Central memory CD8-positive, alpha-beta T cell (primary cell): ENCODE measurements around the gene ADGB.
A peak's percentile ranks its signal among the peaks of the same experiment; 100 is the strongest.

Experiments used
- ATAC-seq: fragments of 150-1000 bp; cut with Tn5 transposase; replicated peaks from 2 replicates; pipeline ENCODE4 v1.10.0; 2022; ENCODE audit warnings: mild to moderate bottlenecking, moderate FRiP score, moderate number of reproducible peaks; ENCODE audit not compliant: poor library complexity, severe bottlenecking; ENCODE audit errors: extremely low read depth
- DNase-seq, 2 donors: peaks; one replicate each; pipeline ENCODE4 v3.0.0; 2021; ENCODE audit warnings: low spot score in 2 of 2
- H3K27ac Mint-ChIP-seq: one replicate; pipeline ENCODE4 v1.8.0; 2022; ENCODE audit warnings: low read depth, mild to moderate bottlenecking, moderate library complexity, mixed read lengths
- H3K27me3 Mint-ChIP-seq: one replicate; pipeline ENCODE4 v1.8.0; 2022; ENCODE audit warnings: mixed read lengths
- H3K36me3 Mint-ChIP-seq: one replicate; pipeline ENCODE4 v1.8.0; 2022; ENCODE audit warnings: mild to moderate bottlenecking, moderate library complexity, mixed read lengths; ENCODE audit not compliant: insufficient read depth
- H3K4me1 Mint-ChIP-seq: one replicate; pipeline ENCODE4 v1.8.0; 2022; ENCODE audit warnings: mixed read lengths
- H3K4me3 Mint-ChIP-seq: one replicate; pipeline ENCODE4 v1.8.0; 2022; ENCODE audit warnings: mild to moderate bottlenecking, moderate library complexity, mixed read lengths
- H3K9me3 Mint-ChIP-seq: one replicate; pipeline ENCODE4 v1.8.0; 2022; ENCODE audit warnings: mixed read lengths

Gene ADGB

DNA sequence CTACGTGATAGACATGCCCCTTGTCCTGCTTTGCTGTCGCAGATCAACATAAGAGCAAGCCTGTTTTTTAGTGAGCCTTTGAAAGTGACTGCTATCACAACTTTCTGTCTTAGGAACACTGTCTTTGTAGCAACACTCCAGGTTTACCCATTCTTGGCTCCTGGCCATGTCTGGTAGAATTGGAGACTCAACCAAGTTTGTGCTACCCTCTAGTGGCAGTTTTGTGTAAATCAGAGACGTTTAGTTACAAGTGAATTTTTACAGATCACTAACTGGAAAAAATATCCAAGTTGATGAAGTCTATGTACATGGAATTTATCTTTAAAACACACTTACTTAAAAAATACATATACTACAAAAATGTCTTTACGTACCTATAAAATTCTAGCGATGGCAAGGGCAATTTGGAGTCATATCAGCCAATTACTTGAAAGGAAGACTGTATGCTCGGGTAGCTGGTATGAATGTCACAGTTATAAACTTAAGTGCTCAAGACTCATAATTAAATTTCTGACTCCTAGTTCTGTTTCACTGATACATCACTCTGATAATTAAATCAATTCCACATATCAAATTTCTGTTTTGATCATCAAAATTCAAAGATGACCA lies 101.4 kb downstream of the ADGB start:
- H3K27ac Mint-ChIP-seq: no peak overlapping the region
- no peak for DNase-seq
- ATAC-seq: no peak
- no peaks in the 10 kb centered on the region for H3K4me1 Mint-ChIP-seq
- no peak overlapping the region for H3K4me3 Mint-ChIP-seq
- H3K36me3 Mint-ChIP-seq: no peaks in the 10 kb centered on the region
- H3K9me3 Mint-ChIP-seq: peaks cover 6% of the 10 kb centered on the region
- H3K27me3 Mint-ChIP-seq: no peaks in the 10 kb centered on the region

DNA sequence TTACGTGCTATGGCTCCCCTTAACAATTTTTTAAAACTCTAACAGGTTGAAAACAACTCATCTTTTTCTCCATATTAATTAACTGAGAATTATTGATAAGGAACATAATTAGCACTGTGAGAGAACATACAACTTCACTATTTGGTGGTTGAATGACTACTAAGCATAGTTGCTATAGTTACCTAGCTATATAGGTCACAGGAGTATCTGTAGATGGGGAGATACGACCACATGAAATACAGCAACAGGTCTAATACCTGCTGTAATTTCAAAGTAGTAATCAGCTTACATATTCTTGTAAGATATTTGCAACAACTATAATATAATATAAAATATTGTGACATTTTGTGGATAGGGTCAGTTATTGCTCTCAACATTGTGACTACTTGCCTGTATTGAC lies 102.9 kb downstream of the ADGB start:
- no peak overlapping the region for H3K27ac Mint-ChIP-seq
- no peak overlapping the region for H3K4me3 Mint-ChIP-seq
- H3K36me3 Mint-ChIP-seq: no peaks in the 10 kb centered on the region
- no peak for ATAC-seq
- no peaks in the 10 kb centered on the region for H3K27me3 Mint-ChIP-seq
- H3K4me1 Mint-ChIP-seq: no peaks in the 10 kb centered on the region
- peaks cover 5% of the 10 kb centered on the region for H3K9me3 Mint-ChIP-seq
- DNase-seq: no peak

DNA sequence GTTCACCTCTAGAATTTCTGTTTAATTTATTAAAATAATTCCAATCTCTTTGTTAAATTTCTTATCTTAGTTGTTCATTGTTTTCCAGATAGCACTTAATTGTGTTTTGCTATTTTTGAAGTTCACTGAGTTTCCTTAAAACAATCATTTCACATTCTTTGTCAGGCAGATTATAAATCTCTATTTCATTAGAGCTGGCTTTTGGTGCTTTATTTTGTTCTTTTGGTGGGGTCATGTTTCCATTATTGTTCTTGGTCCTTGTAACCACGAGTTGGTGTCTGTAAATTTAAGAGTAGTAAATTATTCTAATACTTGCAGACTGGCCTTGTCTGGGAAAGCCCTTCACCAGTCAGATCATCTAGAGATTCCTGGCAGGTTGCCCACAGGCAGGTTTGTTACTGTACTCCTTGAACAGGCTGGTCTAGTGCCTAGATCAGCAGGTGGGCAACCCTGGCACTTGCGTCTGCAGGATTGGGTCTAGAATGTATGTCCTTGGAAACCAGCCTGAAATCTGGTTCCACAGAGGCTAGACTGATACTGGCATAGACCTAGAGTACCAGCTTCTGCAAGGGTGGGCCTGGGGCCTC lies 110.4 kb downstream of the ADGB start:
- H3K4me1 Mint-ChIP-seq: no peaks in the 10 kb centered on the region
- ATAC-seq (no peak), DNase-seq (no peak)
- H3K27me3 Mint-ChIP-seq: no peaks in the 10 kb centered on the region
- H3K36me3 Mint-ChIP-seq: no peaks in the 10 kb centered on the region
- no peak overlapping the region for H3K4me3 Mint-ChIP-seq
- H3K9me3 Mint-ChIP-seq: no peaks in the 10 kb centered on the region
- H3K27ac Mint-ChIP-seq: no peak overlapping the region

DNA sequence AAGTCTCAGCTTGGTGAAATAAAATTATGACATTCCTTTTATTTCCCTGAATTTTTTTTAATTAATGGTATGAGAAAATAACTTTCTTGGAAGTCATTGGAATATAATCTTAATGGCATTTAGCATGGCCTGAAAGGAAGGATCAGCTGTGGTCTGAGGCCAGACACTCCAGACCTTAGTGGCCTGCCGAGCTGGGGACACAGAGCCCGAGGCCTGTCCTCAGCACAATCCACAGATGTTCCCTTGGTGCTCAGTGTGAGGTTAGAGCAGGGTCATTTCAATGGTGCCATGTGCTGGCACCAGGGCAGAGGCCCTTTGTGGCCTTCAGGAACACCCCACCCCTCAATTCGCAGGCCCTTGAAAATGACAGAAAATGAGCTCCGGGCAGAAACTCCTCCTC lies 120.6 kb downstream of the ADGB start:
- H3K27me3 Mint-ChIP-seq: no peaks in the 10 kb centered on the region

DNA sequence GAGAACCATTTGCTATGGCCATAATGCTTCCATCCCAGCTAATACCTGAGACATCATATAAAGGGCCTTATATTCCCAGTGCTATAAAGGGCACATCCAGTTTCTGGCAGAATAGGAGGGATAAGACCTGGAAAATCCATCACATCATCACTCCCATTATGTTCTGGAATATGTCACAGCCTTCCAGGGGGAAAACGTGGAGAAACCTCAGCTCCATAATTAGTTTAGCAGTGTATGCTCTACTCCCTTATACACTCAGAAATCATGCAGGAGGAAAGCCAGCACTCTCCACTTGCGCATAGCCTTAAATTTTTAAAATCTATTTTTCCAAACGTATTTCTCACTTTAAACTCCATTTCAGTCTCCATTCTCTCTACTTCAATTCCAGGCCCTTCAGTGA lies 140.9 kb downstream of the ADGB start:
- Mint-ChIP-seq H3K9me3 (no peaks in the 10 kb centered on the region), H3K27ac (no peak overlapping the region), H3K4me3 (no peak overlapping the region), H3K27me3 (no peaks in the 10 kb centered on the region), H3K4me1 (no peaks in the 10 kb centered on the region), H3K36me3 (no peaks in the 10 kb centered on the region)
- ATAC-seq (no peak), DNase-seq (no peak)

More for the DNA sequence above, 120.6 kb downstream of the ADGB start:
- H3K36me3 Mint-ChIP-seq: no peaks in the 10 kb centered on the region
- no peak overlapping the region for H3K4me3 Mint-ChIP-seq
- no peak overlapping the region for H3K27ac Mint-ChIP-seq
- no peaks in the 10 kb centered on the region for H3K4me1 Mint-ChIP-seq
- DNase-seq: no peak
- H3K9me3 Mint-ChIP-seq: peaks cover 10% of the 10 kb centered on the region
- ATAC-seq: no peak

DNA sequence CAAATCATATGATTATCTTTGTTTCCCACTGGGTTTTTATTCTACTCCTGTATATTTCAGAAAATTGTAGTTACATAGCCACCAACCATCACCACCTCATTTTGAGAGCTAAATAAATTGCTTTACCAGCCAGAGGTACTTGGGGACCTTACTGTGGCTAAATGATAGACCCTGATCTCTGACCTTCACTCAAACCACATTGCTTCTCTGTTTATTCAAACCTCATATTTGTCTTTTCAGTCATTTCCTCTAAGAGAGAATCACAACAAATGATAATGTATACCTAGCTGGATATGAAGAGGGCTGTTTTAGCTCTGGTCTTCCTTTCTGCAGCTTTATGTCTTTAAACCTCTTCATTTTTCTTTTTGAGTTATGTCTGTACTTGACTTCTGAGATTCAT lies 142.8 kb downstream of the ADGB start:
- ATAC-seq (no peak), DNase-seq (no peak)
- no peaks in the 10 kb centered on the region for H3K4me1 Mint-ChIP-seq
- no peaks in the 10 kb centered on the region for H3K36me3 Mint-ChIP-seq
- H3K27me3 Mint-ChIP-seq: no peaks in the 10 kb centered on the region
- no peak overlapping the region for H3K4me3 Mint-ChIP-seq
- no peaks in the 10 kb centered on the region for H3K9me3 Mint-ChIP-seq
- H3K27ac Mint-ChIP-seq: no peak overlapping the region

DNA sequence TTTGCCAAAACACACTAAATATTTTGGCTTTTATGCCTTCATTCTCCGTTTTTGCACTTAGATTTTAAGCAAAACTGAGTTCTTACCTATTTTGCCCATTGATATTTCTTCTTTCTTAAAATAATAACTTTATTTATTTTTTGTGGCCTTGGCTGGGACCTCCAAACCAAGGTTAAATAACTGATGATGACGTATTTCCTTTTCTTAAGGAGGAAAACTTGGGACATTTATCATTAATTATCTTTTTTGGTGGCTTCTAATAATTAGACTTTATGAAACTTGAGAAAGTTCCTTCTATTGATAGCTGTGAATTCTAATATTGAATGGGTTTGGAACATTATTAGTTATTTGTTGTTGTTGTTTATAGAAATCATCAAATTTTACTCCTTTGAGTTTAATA lies 154.5 kb downstream of the ADGB start:
- ATAC-seq (no peak), DNase-seq (no peak)
- Mint-ChIP-seq H3K27ac (no peak overlapping the region), H3K4me3 (no peak overlapping the region), H3K36me3 (no peaks in the 10 kb centered on the region), H3K27me3 (no peaks in the 10 kb centered on the region), H3K9me3 (peaks cover 12% of the 10 kb centered on the region), H3K4me1 (no peaks in the 10 kb centered on the region)

DNA sequence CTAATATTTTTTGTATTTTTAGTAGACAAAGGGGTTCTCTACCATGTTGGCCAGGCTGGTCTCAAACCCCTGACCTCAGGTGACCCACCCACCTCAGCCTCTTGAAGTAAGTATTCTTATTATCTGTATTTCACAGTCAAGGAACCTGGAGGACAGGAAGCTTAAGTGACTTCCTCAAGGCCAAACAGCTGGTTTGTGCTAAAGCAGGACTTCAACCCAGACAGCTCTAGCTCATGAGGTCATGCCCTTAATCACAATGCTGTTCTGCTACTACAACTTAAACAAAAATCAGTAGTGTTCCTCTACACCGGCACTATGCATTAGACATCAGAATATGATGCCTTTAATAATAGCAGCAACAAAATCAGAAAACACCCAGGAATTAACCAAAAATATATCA lies 168.9 kb downstream of the ADGB start:
- DNase-seq (no peak), ATAC-seq (no peak)
- Mint-ChIP-seq H3K36me3 (peaks cover 1% of the 10 kb centered on the region), H3K27ac (no peak overlapping the region), H3K4me1 (peaks cover 17% of the 10 kb centered on the region), H3K9me3 (no peaks in the 10 kb centered on the region), H3K27me3 (no peaks in the 10 kb centered on the region), H3K4me3 (no peak overlapping the region)

DNA sequence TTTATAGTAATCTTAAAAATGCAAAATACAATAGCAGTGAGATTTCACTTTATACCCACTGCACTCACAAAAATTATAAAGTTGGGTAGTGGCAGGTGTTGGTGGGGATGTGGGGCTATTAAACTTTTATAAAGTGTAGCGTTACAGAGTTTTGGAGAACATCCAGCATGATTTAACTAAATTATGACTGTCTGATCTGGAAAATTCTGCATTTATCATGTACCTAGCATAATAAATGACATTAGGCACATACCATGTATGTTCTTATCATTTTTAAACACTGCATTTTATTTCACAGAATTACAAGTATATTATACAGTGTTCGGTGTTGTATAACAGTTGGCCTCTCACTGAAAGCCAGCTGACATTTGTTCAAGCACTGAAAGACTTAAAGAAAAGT lies 169.9 kb downstream of the ADGB start:
- peaks cover 1% of the 10 kb centered on the region for H3K36me3 Mint-ChIP-seq
- H3K4me3 Mint-ChIP-seq: no peak overlapping the region
- no peaks in the 10 kb centered on the region for H3K9me3 Mint-ChIP-seq

DNA sequence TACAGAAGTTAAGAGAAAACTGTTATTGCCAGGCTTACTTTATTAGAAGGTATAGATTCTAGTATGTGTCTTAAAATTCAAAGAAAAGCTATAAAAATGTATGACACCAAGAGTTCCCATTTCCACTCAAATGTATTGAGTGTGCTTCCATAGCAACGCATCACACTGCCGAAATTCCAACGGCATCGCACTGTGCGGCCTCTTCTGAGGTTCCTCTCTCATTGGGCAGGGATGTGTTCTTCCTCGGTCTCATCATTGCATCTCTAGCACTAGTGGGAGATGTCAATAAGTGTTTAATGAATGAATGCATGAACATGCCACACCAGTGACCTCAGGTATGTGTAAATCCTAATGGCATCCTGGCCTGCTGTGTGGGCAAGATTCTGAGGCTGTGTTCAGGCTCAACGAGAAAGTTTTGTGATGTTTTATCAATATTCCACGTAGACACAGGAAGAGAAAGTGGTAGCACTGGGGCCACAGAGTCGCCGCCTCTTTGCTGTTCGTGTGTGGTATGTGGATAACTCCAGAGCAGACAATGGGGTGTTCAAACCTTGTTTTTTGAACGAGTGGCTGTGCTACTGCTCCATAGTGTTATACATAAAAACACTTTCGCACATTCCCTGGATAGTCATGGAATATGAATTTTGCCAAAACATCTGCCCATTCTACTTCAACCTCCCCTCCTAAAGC lies 171.6 kb downstream of the ADGB start:
- H3K27me3 Mint-ChIP-seq: no peaks in the 10 kb centered on the region
- no peak for DNase-seq
- peaks cover 17% of the 10 kb centered on the region for H3K4me1 Mint-ChIP-seq
- no peak overlapping the region for H3K27ac Mint-ChIP-seq
- H3K9me3 Mint-ChIP-seq: no peaks in the 10 kb centered on the region
- ATAC-seq: no peak
- H3K4me3 Mint-ChIP-seq: peak overlapping the region; percentile 61
- peaks cover 1% of the 10 kb centered on the region for H3K36me3 Mint-ChIP-seq

More for the DNA sequence above, 169.9 kb downstream of the ADGB start:
- no peaks in the 10 kb centered on the region for H3K27me3 Mint-ChIP-seq
- no peak for ATAC-seq
- no peak overlapping the region for H3K27ac Mint-ChIP-seq
- DNase-seq: no peak
- H3K4me1 Mint-ChIP-seq: peaks cover 17% of the 10 kb centered on the region

DNA sequence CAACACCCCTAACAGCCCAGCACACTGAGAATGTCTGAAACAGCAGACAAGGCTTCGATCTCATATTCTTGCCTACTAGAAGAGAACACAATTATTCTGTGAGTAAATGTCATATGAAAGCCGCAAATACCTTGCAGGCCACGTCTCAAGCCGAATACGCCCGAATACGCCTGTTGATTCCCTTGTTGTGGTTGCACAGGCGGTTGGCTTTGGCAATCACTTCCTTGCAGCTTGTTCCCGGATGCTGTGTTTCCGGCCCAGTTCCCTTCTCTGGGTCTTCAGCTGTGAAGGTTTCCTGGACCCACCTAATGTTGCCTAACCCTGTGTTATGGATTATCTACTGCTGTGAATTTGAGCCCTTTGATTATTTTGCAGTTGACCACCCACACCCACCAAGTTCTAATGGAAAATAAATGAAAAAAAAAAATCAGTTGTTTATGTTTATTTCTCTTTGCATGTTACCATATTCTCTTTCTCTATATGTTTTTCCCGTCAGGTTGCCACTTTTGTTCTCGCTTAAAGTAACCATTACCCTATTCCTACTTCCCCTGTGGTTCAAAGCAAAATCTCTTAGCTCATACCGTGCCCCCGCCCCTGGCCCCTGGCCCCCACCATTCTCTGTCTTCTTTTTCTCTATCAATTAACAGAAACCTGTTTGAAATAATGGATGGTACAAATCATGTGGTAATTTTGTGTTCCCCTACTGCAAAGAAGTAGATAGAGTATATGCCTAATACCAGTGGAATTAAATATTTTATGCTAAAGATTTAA lies 172.4 kb downstream of the ADGB start:
- no peak overlapping the region for H3K27ac Mint-ChIP-seq
- peak overlapping the region; percentile 61 for H3K4me3 Mint-ChIP-seq
- H3K9me3 Mint-ChIP-seq: no peaks in the 10 kb centered on the region
- ATAC-seq: peak; percentile 52
- H3K36me3 Mint-ChIP-seq: peaks cover 1% of the 10 kb centered on the region
- peaks cover 17% of the 10 kb centered on the region for H3K4me1 Mint-ChIP-seq
- DNase-seq: no peak
- H3K27me3 Mint-ChIP-seq: no peaks in the 10 kb centered on the region

DNA sequence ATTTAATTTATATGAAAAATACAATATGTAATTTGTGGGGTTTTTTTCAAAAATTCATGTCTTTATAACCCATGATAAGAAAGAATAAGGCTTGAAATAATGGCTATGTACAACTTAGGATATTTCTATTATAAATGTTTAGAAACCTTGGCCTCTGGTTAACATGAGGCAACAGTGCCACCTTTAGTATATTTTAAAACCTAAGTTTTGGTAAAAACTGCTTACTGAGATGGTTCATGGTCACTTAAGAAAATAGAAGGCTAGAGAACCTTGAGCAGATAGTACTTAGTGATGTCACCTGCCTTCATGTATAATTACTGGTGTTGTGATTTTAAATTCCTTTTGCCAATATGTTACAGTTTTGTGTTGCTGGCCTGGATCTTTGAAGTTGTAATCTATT lies 176.4 kb downstream of the ADGB start:
- Mint-ChIP-seq H3K4me1 (peaks cover 14% of the 10 kb centered on the region), H3K9me3 (no peaks in the 10 kb centered on the region), H3K36me3 (no peaks in the 10 kb centered on the region), H3K27ac (no peak overlapping the region), H3K27me3 (no peaks in the 10 kb centered on the region), H3K4me3 (no peak overlapping the region)
- ATAC-seq (no peak), DNase-seq (no peak)

DNA sequence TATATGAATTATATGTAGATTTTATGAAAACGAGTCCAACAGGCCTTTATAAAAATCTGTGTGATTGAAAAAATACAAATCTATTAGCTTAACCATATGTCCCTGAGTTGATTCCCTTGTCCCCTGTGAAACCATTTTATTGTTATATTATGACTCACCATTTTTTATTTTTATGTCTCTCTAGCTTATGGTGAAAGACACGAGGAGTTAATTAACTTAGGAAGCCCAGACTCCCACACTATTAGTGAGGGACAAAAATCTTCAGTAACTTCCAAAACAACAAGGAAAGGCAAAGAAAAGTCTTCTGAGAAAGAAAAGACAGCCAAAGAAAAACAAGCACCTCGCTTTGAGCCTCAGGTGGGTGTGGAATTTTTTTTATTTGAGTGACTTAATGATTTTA lies 183.1 kb downstream of the ADGB start:
- H3K27ac Mint-ChIP-seq: no peak overlapping the region
- no peaks in the 10 kb centered on the region for H3K27me3 Mint-ChIP-seq
- no peaks in the 10 kb centered on the region for H3K36me3 Mint-ChIP-seq
- no peaks in the 10 kb centered on the region for H3K4me1 Mint-ChIP-seq
- ATAC-seq (no peak), DNase-seq (no peak)
- H3K9me3 Mint-ChIP-seq: no peaks in the 10 kb centered on the region
- no peak overlapping the region for H3K4me3 Mint-ChIP-seq
